ENCODE results near the gene GPBP1L1.
"Not testable (repeated sequence)": the region's sequence is repeated elsewhere in the genome, so short reads cannot be mapped to it uniquely, and the experiment has no call there.

GPBP1L1 gene

GRCh38 chr1:45682942-45683341 lies 3.4 kb downstream of the GPBP1L1 start:
- in situ Hi-C loops (cut with MboI; ENCODE audit: low sequenced_read_pairs): no loop called here

- in situ Hi-C loops (cut with MboI; ENCODE audit: low sequenced_read_pairs): no loop called here
Measured at GRCh38 chr1:45679123-45679522, 7.2 kb downstream of the GPBP1L1 start.

DNA sequence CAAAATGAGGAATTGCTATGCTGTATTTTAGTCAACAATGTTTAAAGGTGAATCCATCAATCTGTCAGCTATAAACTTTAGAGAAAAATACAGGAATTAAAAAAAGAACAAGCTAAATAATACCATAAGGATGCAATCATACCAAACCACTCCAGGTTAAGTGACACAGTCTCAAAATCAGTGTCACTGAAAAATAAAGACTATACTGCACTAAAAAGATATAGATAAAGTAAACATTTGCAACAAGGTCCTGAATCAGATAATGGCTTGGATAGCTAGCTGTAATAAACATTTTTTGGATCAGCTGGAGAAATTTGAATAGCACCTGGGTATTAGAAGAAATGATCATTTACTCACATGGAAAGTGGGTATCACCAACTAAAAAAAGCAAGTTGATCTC lies 7.8 kb downstream of the GPBP1L1 start:
- in situ Hi-C loops (cut with MboI; ENCODE audit: low sequenced_read_pairs): no loop called here

DNA sequence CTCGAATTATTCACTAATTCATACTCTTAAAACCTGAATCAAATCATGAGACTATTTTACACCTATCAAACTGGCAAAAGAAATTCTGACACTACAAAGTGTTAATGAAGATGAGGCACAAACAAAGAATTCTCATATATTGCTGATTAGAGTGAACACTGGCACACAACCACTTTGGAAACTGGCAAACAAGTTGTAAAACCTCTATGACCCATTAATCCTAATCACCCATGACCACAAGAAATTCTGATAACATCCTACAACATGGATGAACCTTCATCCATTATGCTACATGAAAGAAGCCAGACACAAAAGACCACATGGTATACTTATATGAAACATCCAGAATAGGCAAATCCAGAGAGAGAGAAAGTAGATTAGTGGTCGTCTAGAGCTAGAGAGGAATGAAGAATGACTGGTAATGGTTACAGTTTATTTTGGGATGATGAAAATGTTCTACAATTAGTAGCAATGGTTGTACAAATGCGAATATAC lies 8.5 kb downstream of the GPBP1L1 start:
- in situ Hi-C loops (cut with MboI; ENCODE audit: low sequenced_read_pairs): no loop called here

DNA sequence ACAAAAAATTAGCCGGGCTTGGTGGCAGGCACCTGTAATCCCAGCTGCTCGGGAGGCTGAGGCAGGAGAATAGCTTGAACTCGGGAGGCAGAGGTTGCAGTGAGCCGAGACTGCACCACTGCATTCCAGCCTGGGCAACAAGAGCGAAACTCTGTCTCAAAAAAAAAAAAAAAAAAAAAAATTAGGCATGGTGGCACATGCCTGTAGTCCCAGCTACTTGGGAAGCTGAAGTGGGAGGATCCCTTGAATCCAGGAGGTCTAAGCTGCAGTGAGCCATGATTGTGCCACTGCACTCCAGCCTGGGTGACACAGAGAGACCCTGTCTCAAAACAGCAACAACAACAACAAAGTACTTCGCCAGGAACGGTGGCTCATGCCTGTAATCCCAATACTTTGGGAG lies 9.8 kb downstream of the GPBP1L1 start:
- in situ Hi-C loops (cut with MboI; ENCODE audit: low sequenced_read_pairs): not testable (repeated sequence)

DNA sequence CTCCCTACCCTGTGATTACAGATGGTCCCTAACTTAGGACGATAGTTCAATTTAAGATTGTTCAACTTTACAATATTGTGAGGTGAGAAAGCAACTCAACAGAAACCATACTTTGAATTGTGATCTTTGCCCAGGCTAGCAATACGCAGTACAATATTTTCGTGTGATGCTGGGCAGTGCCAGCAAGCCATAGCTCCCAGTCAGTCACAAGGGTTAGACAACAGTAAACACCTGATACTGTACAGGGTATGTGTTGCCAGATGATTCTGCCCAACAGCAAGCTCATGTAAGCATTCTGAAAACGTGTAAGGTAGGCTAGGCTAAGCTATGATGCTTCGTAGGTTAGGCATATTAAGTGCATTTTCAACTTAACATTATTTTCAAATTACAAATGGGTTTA lies 11.9 kb downstream of the GPBP1L1 start:
- in situ Hi-C loops (cut with MboI; ENCODE audit: low sequenced_read_pairs): no loop called here

DNA sequence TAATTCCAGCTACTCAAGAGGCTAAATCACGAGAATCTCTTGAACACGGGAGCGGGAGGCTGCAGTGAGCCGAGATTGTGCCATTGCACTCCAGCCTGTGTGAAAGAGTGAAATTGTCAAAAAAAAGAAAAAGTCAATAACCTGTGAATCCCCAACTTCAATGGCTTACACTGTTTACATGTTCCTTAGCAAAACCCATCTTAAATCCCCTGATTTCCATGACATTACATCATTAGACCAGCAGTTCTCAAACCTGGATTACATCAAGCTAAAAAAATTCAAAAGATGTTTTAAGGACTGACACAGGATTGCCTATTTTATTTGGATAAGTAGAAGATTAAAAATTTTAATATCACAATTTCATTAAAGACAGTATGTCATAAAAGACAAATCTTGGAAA lies 12.4 kb downstream of the GPBP1L1 start:
- in situ Hi-C loops (cut with MboI; ENCODE audit: low sequenced_read_pairs): no loop called here

- in situ Hi-C loops (cut with MboI; ENCODE audit: low sequenced_read_pairs): no loop called here
Measured at GRCh38 chr1:45669859-45670655, 16.3 kb downstream of the GPBP1L1 start.

DNA sequence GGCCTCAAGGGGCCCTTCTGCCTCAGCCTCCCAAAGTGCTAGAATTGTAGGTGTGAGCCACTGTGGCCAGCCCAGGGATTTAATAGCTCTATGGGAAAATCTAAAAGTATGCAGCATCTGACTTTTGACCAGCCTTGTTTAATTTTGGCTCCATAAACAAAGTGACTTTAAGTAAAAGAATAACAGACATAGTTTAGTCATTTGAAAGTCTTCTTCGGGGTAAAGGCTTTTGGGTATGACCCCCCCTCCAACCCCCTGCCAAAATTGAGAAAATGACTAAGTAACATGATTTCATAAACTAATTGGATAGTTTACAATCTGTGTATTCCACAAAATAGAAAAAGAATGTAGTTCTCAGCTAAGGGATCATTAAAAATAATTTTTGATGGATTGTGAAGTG lies 17.0 kb downstream of the GPBP1L1 start:
- in situ Hi-C loops (cut with MboI; ENCODE audit: low sequenced_read_pairs): no loop called here

- in situ Hi-C loops (cut with MboI; ENCODE audit: low sequenced_read_pairs): no loop called here
Measured at GRCh38 chr1:45668526-45668925, 17.8 kb downstream of the GPBP1L1 start.

- in situ Hi-C loops (cut with MboI; ENCODE audit: low sequenced_read_pairs): no loop called here
Measured at GRCh38 chr1:45667321-45668111, 18.8 kb downstream of the GPBP1L1 start.

- in situ Hi-C loops (cut with MboI; ENCODE audit: low sequenced_read_pairs): no loop called here
Measured at GRCh38 chr1:45666836-45667235, 19.5 kb downstream of the GPBP1L1 start.

GRCh38 chr1:45660336-45660735 lies 26.0 kb downstream of the GPBP1L1 start:
- in situ Hi-C loops (cut with MboI; ENCODE audit: low sequenced_read_pairs): no loop called here

- in situ Hi-C loops (cut with MboI; ENCODE audit: low sequenced_read_pairs): no loop called here
Measured at GRCh38 chr1:45659222-45659621, 27.1 kb downstream of the GPBP1L1 start.

GRCh38 chr1:45658171-45658570 lies 28.2 kb downstream of the GPBP1L1 start:
- in situ Hi-C loops (cut with MboI; ENCODE audit: low sequenced_read_pairs): no loop called here

DNA sequence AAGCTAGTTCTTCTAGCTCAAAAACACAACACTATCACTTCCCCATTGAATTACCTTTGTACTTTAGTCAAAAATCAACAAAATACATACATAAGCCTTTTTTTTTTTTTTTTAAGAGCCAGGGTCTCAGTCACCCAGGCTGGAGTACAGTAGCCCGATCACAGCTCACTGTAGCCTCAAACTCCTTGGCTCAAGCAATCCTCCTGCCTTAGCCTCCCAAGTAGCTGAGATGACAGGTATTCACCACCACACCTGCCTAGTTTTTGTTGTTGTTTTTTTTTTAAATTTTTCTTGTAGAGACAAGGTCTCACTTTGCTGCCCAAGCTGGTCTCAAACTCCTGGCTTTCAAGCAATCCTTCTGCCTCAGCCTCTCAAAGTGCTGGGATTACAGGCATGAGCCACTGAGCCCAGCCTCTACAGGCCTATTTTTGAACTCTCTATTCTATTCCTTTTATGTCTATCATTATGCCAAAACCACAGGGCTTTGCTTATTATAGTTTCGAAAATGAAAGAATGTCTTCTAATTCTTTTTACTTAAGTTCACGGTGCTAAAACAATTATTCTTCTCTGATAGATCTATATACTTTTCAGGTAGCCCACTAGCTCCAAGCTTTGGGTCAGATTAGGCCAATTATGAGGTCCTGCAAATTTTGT lies 29.6 kb downstream of the GPBP1L1 start:
- in situ Hi-C loops (cut with MboI; ENCODE audit: low sequenced_read_pairs): no loop called here

GRCh38 chr1:45654540-45655280 lies 31.6 kb downstream of the GPBP1L1 start:
- in situ Hi-C loops (cut with MboI; ENCODE audit: low sequenced_read_pairs): no loop called here

- in situ Hi-C loops (cut with MboI; ENCODE audit: low sequenced_read_pairs): no loop called here
Measured at GRCh38 chr1:45647248-45648021, 38.9 kb downstream of the GPBP1L1 start.

- in situ Hi-C loops (cut with MboI; ENCODE audit: low sequenced_read_pairs): no loop called here
Measured at GRCh38 chr1:45644661-45645060, 41.7 kb downstream of the GPBP1L1 start.

DNA sequence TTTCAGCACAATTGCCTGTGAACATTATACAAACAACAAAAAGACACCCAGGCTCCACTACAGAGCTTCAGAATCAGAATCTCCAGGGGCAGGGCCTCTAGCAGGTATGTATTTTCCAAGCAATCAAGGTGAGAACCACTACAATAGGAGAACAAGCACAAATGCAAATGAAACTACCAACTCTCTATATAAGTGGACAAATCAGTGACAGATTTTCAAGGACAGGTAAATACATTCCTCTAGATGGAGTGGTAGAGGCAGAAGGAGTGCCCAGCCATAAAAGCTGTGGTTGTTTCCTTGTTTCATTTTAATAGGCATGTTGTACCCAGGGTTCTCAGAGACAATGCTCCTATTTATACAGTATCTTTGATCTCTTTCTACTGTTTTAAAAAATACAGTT lies 42.4 kb downstream of the GPBP1L1 start:
- in situ Hi-C loops (cut with MboI; ENCODE audit: low sequenced_read_pairs): no loop called here
